ENCODE data around the gene HOXC9.
A peak's percentile ranks its signal among the peaks of the same experiment; 100 is the strongest.

- TF ChIP-seq SP2 (tag by site-specific recombination; IDR thresholded peaks at IDR 0.05) (peak; percentile 58), ZBTB6 (tag by site-specific recombination; IDR thresholded peaks at IDR 0.05) (no peak), KLF9 (tag by site-specific recombination; IDR thresholded peaks at IDR 0.05; ENCODE audit: low read depth) (peak; percentile 22; the same call in 1 of the 2 replicates), ZBTB7A (tag by site-specific recombination; IDR thresholded peaks at IDR 0.05; ENCODE audit: low read depth) (no peak), OVOL3 (tag by site-specific recombination; IDR thresholded peaks at IDR 0.05) (no peak), PBX3 (CRISPR knock-in tag; IDR thresholded peaks at IDR 0.05) (no peak), SCRT1 (tag by site-specific recombination; IDR thresholded peaks at IDR 0.05; ENCODE audit: borderline replicate concordance) (no peak), ZNF585B (tag by site-specific recombination; IDR thresholded peaks at IDR 0.05) (no peak)
- TF ChIP-seq, protein P1, sequence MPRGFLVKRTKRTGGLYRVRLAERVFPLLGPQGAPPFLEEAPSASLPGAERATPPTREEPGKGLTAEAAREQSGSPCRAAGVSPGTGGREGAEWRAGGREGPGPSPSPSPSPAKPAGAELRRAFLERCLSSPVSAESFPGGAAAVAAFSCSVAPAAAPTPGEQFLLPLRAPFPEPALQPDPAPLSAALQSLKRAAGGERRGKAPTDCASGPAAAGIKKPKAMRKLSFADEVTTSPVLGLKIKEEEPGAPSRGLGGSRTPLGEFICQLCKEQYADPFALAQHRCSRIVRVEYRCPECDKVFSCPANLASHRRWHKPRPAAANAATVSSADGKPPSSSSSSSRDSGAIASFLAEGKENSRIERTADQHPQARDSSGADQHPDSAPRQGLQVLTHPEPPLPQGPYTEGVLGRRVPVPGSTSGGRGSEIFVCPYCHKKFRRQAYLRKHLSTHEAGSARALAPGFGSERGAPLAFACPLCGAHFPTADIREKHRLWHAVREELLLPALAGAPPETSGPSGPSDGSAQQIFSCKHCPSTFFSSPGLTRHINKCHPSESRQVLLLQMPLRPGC (tag by site-specific recombination; IDR thresholded peaks at IDR 0.05) = no peak
- TF ChIP-seq, protein P2, sequence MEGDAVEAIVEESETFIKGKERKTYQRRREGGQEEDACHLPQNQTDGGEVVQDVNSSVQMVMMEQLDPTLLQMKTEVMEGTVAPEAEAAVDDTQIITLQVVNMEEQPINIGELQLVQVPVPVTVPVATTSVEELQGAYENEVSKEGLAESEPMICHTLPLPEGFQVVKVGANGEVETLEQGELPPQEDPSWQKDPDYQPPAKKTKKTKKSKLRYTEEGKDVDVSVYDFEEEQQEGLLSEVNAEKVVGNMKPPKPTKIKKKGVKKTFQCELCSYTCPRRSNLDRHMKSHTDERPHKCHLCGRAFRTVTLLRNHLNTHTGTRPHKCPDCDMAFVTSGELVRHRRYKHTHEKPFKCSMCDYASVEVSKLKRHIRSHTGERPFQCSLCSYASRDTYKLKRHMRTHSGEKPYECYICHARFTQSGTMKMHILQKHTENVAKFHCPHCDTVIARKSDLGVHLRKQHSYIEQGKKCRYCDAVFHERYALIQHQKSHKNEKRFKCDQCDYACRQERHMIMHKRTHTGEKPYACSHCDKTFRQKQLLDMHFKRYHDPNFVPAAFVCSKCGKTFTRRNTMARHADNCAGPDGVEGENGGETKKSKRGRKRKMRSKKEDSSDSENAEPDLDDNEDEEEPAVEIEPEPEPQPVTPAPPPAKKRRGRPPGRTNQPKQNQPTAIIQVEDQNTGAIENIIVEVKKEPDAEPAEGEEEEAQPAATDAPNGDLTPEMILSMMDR (tag by site-specific recombination; IDR thresholded peaks at IDR 0.05) = no peak
- TF ChIP-seq, protein P3, sequence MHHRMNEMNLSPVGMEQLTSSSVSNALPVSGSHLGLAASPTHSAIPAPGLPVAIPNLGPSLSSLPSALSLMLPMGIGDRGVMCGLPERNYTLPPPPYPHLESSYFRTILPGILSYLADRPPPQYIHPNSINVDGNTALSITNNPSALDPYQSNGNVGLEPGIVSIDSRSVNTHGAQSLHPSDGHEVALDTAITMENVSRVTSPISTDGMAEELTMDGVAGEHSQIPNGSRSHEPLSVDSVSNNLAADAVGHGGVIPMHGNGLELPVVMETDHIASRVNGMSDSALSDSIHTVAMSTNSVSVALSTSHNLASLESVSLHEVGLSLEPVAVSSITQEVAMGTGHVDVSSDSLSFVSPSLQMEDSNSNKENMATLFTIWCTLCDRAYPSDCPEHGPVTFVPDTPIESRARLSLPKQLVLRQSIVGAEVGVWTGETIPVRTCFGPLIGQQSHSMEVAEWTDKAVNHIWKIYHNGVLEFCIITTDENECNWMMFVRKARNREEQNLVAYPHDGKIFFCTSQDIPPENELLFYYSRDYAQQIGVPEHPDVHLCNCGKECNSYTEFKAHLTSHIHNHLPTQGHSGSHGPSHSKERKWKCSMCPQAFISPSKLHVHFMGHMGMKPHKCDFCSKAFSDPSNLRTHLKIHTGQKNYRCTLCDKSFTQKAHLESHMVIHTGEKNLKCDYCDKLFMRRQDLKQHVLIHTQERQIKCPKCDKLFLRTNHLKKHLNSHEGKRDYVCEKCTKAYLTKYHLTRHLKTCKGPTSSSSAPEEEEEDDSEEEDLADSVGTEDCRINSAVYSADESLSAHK (tag by site-specific recombination; IDR thresholded peaks at IDR 0.05) = peak; percentile 86
- TF ChIP-seq, protein P4, sequence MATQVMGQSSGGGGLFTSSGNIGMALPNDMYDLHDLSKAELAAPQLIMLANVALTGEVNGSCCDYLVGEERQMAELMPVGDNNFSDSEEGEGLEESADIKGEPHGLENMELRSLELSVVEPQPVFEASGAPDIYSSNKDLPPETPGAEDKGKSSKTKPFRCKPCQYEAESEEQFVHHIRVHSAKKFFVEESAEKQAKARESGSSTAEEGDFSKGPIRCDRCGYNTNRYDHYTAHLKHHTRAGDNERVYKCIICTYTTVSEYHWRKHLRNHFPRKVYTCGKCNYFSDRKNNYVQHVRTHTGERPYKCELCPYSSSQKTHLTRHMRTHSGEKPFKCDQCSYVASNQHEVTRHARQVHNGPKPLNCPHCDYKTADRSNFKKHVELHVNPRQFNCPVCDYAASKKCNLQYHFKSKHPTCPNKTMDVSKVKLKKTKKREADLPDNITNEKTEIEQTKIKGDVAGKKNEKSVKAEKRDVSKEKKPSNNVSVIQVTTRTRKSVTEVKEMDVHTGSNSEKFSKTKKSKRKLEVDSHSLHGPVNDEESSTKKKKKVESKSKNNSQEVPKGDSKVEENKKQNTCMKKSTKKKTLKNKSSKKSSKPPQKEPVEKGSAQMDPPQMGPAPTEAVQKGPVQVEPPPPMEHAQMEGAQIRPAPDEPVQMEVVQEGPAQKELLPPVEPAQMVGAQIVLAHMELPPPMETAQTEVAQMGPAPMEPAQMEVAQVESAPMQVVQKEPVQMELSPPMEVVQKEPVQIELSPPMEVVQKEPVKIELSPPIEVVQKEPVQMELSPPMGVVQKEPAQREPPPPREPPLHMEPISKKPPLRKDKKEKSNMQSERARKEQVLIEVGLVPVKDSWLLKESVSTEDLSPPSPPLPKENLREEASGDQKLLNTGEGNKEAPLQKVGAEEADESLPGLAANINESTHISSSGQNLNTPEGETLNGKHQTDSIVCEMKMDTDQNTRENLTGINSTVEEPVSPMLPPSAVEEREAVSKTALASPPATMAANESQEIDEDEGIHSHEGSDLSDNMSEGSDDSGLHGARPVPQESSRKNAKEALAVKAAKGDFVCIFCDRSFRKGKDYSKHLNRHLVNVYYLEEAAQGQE (tag by site-specific recombination; IDR thresholded peaks at IDR 0.05) = no peak
These were observed 21.2 kb upstream of the HOXC9 start for GRCh38 chr12:53978477-53979356.

All from HEK293 (cell line).